HepG2 (cell line): ENCODE data around the gene CD163L1. TPM values are rescaled to one million over a fixed set of nuclear protein-coding genes. Genes with fewer than 3 reads are reported as not detected.

ENCODE experiments used
- ARID5B ChIP-seq: IDR thresholded peaks from 2 replicates; pipeline ENCODE4 v1.4.0; 2020; ENCODE audit warnings: mild to moderate bottlenecking, missing genetic modification reagents
- BCL6 ChIP-seq: IDR thresholded peaks from 2 replicates; pipeline ENCODE4 v1.6.1; 2016; ENCODE audit warnings: missing genetic modification reagents, missing compliant biosample characterization
- CENPBD1 ChIP-seq: sonication (generic); formaldehyde crosslinking; IDR thresholded peaks from 2 replicates; pipeline ENCODE4 v1.8.0; 2022; ENCODE audit warnings: missing genetic modification reagents, low read depth, mild to moderate bottlenecking, borderline replicate concordance
- CTCF ChIP-seq: sonication (generic); formaldehyde crosslinking; IDR thresholded peaks from 2 replicates; pipeline ENCODE4 v1.5.0; 2020; ENCODE audit warnings: mild to moderate bottlenecking, missing genetic modification reagents, moderate library complexity
- DPF2 ChIP-seq: sonication (generic); formaldehyde crosslinking; IDR thresholded peaks from 2 replicates; pipeline ENCODE4 v1.4.0; 2020; ENCODE audit warnings: mild to moderate bottlenecking, low read depth, missing genetic modification reagents, borderline replicate concordance
- GMEB2 ChIP-seq: IDR thresholded peaks from 2 replicates; pipeline ENCODE4 v1.6.1; 2016; ENCODE audit warnings: missing biosample characterization, missing genetic modification reagents, low read depth
- IRX3 ChIP-seq: sonication (generic); formaldehyde crosslinking; IDR thresholded peaks from 2 replicates; pipeline ENCODE4 v1.8.1; 2023; ENCODE audit warnings: mild to moderate bottlenecking, low read depth, missing genetic modification reagents, borderline replicate concordance
- KDM1A ChIP-seq: IDR thresholded peaks from 2 replicates; pipeline ENCODE4 v1.6.1; 2016; ENCODE audit warnings: missing compliant biosample characterization
- MED13 ChIP-seq: sonication (generic); formaldehyde crosslinking; IDR thresholded peaks from 2 replicates; pipeline ENCODE4 v1.5.0; 2020; ENCODE audit warnings: missing genetic modification reagents
- MEIS2 ChIP-seq: sonication (generic); formaldehyde crosslinking; IDR thresholded peaks from 2 replicates; pipeline ENCODE4 v1.9.0; 2021; ENCODE audit warnings: mild to moderate bottlenecking, missing genetic modification reagents
- PREB ChIP-seq: sonication (generic); formaldehyde crosslinking; IDR thresholded peaks from 2 replicates; pipeline ENCODE4 v1.4.0; 2020; ENCODE audit warnings: missing genetic modification reagents
- SP1 ChIP-seq, 2 experiments: fragments of 450-650 bp in 1 of 2; sonication (generic) in 1 of 2; formaldehyde crosslinking in 1 of 2; IDR thresholded peaks; 2 replicates each; pipeline versions ENCODE4 v1.4.0 to v1.6.1; 2016 to 2020; ENCODE audit warnings: missing genetic modification reagents in 1 of 2
- TFDP1 ChIP-seq: IDR thresholded peaks from 2 replicates; pipeline ENCODE4 v1.6.1; 2016; ENCODE audit warnings: missing compliant biosample characterization, missing genetic modification reagents, borderline replicate concordance
- ZKSCAN1 ChIP-seq: fragments of 150-350 bp; IDR thresholded peaks from 2 replicates; pipeline ENCODE4 v1.6.1; 2014; ENCODE audit warnings: low read length
- ZNF446 ChIP-seq: sonication (generic); formaldehyde crosslinking; IDR thresholded peaks from 2 replicates; pipeline ENCODE4 v1.5.0; 2020; ENCODE audit warnings: mild to moderate bottlenecking, missing genetic modification reagents
- ZNF501 ChIP-seq: sonication (generic); formaldehyde crosslinking; IDR thresholded peaks from 2 replicates; pipeline ENCODE4 v1.5.1; 2020; ENCODE audit warnings: mild to moderate bottlenecking, moderate library complexity, missing genetic modification reagents
- ZNF547 ChIP-seq: sonication (generic); formaldehyde crosslinking; IDR thresholded peaks from 2 replicates; pipeline ENCODE4 v1.5.1; 2020; ENCODE audit warnings: mild to moderate bottlenecking, missing genetic modification reagents
- ZNF615 ChIP-seq: sonication (generic); formaldehyde crosslinking; IDR thresholded peaks from 2 replicates; pipeline ENCODE4 v1.5.0; 2020; ENCODE audit warnings: mild to moderate bottlenecking, missing genetic modification reagents, borderline replicate concordance
- ZSCAN30 ChIP-seq: sonication (generic); formaldehyde crosslinking; IDR thresholded peaks from 2 replicates; pipeline ENCODE4 v1.5.0; 2020; ENCODE audit warnings: mild to moderate bottlenecking, missing genetic modification reagents
- polyA plus RNA-seq, 8 experiments: library from polyadenylated mRNA; depleted of rRNA in 3 of 8; stranded (reverse) in 7 of 8; unstranded in 1 of 8; fragments of >200 nt; fragmentation: Illumina TruSeq in 4 of 8; extraction: Trizol in 4 of 8; gene quantifications; 2 replicates each; pipeline versions ENCODE4 v1.2.1 to v1.2.3, GENCODE V29; 2011 to 2016; ENCODE audit warnings: low read depth in 4 of 8, missing spikeins in 1 of 8, mixed read lengths in 1 of 8; ENCODE audit not compliant: insufficient read depth in 1 of 8
- total RNA-seq, 5 experiments: library from RNA; depleted of rRNA; stranded (reverse); fragments of >200 nt; fragmentation: Illumina TruSeq; extraction: Trizol; gene quantifications; 2 replicates each; pipeline ENCODE4 v1.2.3, GENCODE V29; 2016; ENCODE audit warnings: low read depth in 1 of 5

Gene CD163L1
- total and polyA plus RNA-seq, 2 of the 13 experiments (the other 11 are each of a cell fraction or from before 2014, with no cell fraction given), result 3.4 to 6.8 TPM

GRCh38 chr12:7374423-7375144 lies 69.4 kb downstream of the CD163L1 start (continued):
- TF ChIP-seq PREB (CRISPR knock-in tag), result no peak
- 0 out of 2 replicates have a peak, but pooled peaks have one; percentile 17 for TF ChIP-seq KDM1A (CRISPR knock-in tag)
- no peak for TF ChIP-seq MED13 (CRISPR knock-in tag)
- no peak for TF ChIP-seq IRX3 (CRISPR knock-in tag)
- no peak for TF ChIP-seq SP1 (IDR thresholded peaks at IDR 0.05)
- no peak for TF ChIP-seq SP1 (CRISPR knock-in tag; IDR thresholded peaks at IDR 0.05)
- TF ChIP-seq CENPBD1 (CRISPR knock-in tag), result no peak
- TF ChIP-seq GMEB2 (CRISPR knock-in tag), result no peak
- TF ChIP-seq ARID5B (CRISPR knock-in tag), result no peak
- TF ChIP-seq ZNF547 (CRISPR knock-in tag), result no peak
- peak; percentile 35 for TF ChIP-seq BCL6 (CRISPR knock-in tag)
- TF ChIP-seq ZNF446 (CRISPR knock-in tag), result no peak
- 0 out of 2 replicates have a peak, but pooled peaks have one; percentile 24 for TF ChIP-seq TFDP1 (CRISPR knock-in tag)
- TF ChIP-seq ZNF501 (CRISPR knock-in tag), result 0 out of 2 replicates have a peak, but pooled peaks have one; percentile 16
- TF ChIP-seq MEIS2 (CRISPR knock-in tag), result 0 out of 2 replicates have a peak, but pooled peaks have one; percentile 26
- no peak for TF ChIP-seq ZKSCAN1
- TF ChIP-seq ZSCAN30 (CRISPR knock-in tag), result no peak
- TF ChIP-seq ZNF615 (CRISPR knock-in tag), result no peak
- TF ChIP-seq DPF2, result no peak
- TF ChIP-seq CTCF (CRISPR knock-in tag), result peak; percentile 93
